Left lung (tissue), 10 donors: ENCODE measurements around the gene ADCY7. TPM values are rescaled to one million over a fixed set of nuclear protein-coding genes. Genes with fewer than 3 reads are reported as not detected.

Experiments
- ATAC-seq: fragments of 200-7000 bp; cut with Tn5 transposase; one replicate; pipeline ENCODE4 v1.9.1; 2020; ENCODE audit warnings: moderate library complexity
- DNase-seq, 4 donors: peaks; one replicate each; pipeline ENCODE4 v3.0.0-alpha.2; 2013 to 2020
- H3K27ac ChIP-seq, 2 donors: fragments of 200-600 bp; sonication (generic) in 1 of 2; one replicate each; pipeline versions ENCODE4 v1.5.0 to v1.8.0; 2020 to 2021
- H3K27me3 ChIP-seq, 2 donors: fragments of 200-600 bp; sonication (generic) in 1 of 2; one replicate each; pipeline versions ENCODE4 v1.5.0 to v1.8.0; 2020 to 2021
- H3K36me3 ChIP-seq, 2 donors: fragments of 200-600 bp; sonication (generic) in 1 of 2; one replicate each; pipeline versions ENCODE4 v1.5.0 to v1.8.0; 2020 to 2021
- H3K4me1 ChIP-seq, 2 donors: fragments of 200-600 bp; one replicate each; pipeline ENCODE4 v1.8.0; 2021
- H3K4me3 ChIP-seq, 2 donors: fragments of 200-600 bp; sonication (generic) in 1 of 2; one replicate each; pipeline versions ENCODE4 v1.5.0 to v1.8.0; 2020 to 2021; ENCODE audit warnings: mild to moderate bottlenecking in 1 of 2
- H3K9me3 ChIP-seq, 2 donors: fragments of 200-600 bp; sonication (generic) in 1 of 2; one replicate each; pipeline versions ENCODE4 v1.5.0 to v1.8.0; 2020 to 2021
- CTCF ChIP-seq, 2 donors: fragments of 200-600 bp; sonication (generic) in 1 of 2; IDR thresholded peaks; one replicate each; pipeline versions ENCODE4 v1.5.0 to v1.8.0; 2021; ENCODE audit warnings: antibody characterized with exemption in 2 of 2
- intact Hi-C, 2 donors: fragments of 100-400 bp; cut with DNase I; formaldehyde crosslinking; loops; one replicate each; pipeline versions ENCODE4 v1.11.2 to v1.14.2; 2022
- polyA plus RNA-seq, 6 donors: library from polyadenylated mRNA; unstranded; fragments of 120-200 nt; gene quantifications; one replicate each; pipeline ENCODE4 v1.2.1, GENCODE V29; 2013; ENCODE audit not compliant: insufficient read length in 6 of 6
- total RNA-seq, 2 donors: library from RNA; stranded (reverse); fragmentation: NEBNext Ultra II Directional; extraction: Animal tissue kit (Norgen Biotek cat#: 25700); gene quantifications; one replicate each; pipeline ENCODE4 v1.2.1, GENCODE V29; 2021
- donor health status: DM: no; HTN: yes; CAD: no.
- donor health status: DM: no; HTN: no; CAD: no.

The ADCY7 gene
- total and polyA plus RNA-seq, 8 donors: 23.5 to 116 (median 29.9) TPM

- DNase-seq (peak in 1 of 4 donors; percentile 10), ATAC-seq (no peak)
- intact Hi-C loops: no loop called here
- H3K36me3 ChIP-seq: peaks cover 0 to 99% of the 10 kb centered on the region in 2 donors
- H3K9me3 ChIP-seq: no peaks in the 10 kb centered on the region
- no peak for TF ChIP-seq CTCF (IDR thresholded peaks at IDR 0.05)
- no peak overlapping the region for H3K4me3 ChIP-seq
- no peaks in the 10 kb centered on the region for H3K27me3 ChIP-seq
- H3K4me1 ChIP-seq: no peaks in the 10 kb centered on the region
- no peak overlapping the region for H3K27ac ChIP-seq
Measured at GRCh38 chr16:50294955-50295354, 28.6 kb downstream of the ADCY7 start.

DNA sequence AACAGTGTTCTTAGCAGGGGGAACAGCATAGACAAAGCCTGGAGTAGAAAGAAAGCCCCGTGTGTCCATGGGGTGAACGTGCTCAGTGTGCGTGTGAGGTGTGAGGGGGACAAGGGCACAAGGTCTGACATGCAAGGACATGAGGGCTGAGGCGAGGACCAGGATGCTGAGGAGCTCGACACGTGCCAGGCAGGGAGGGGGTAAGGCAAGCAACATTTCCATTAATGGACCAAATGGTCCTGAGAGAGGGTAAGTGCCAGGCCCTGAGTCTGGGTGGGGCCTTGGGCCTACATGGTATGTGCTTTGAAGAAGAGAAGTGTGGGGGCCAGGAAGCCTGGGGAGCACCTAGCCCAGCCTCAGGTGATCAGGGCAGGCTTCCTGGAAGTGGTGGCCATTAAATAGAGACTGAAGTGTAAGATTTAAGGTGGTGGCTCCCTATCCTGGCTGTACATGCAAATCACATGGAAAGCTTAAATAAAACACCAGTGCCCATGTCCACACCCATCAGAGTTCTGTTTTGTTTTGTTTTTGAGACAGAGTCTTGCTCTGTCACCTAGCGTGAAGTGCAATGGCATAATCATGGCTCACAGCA, 29.3 kb downstream of the ADCY7 start:
- Histone ChIP-seq H3K27ac (no peak overlapping the region), H3K4me3 (no peak overlapping the region), H3K9me3 (no peaks in the 10 kb centered on the region), H3K4me1 (no peaks in the 10 kb centered on the region), H3K36me3 (peaks cover 0 to 99% of the 10 kb centered on the region in 2 donors), H3K27me3 (no peaks in the 10 kb centered on the region)
- DNase-seq (peak in 1 of 4 donors; percentile 24), ATAC-seq (no peak)
- TF ChIP-seq CTCF (IDR thresholded peaks at IDR 0.05): no peak
- intact Hi-C loops: no loop called here

DNA sequence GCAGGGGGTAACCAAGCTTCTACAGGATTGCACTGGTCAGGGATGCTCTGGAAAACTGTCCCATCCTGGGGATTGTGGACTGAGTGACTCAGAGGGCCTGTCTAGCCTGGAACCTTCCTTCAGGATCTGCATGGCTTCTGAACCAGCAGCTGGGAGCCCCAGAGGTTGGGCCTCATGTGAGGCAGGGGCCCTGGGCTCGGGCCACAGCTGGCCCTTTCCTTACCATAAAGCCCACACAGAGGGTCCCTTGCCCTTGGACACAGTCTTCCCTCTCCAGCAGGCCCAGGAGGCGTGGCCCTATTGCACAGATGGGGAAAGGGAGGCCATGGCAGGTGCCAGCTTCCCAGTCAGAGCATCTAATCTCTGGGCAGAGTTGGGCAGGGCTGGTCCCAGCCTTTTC, 30.5 kb downstream of the ADCY7 start:
- peak in 2 of 4 donors; percentile 18 to 26 for DNase-seq
- H3K9me3 ChIP-seq: no peaks in the 10 kb centered on the region
- no peak overlapping the region for H3K27ac ChIP-seq
- H3K27me3 ChIP-seq: no peaks in the 10 kb centered on the region
- H3K4me1 ChIP-seq: peaks cover 0 to 9% of the 10 kb centered on the region in 2 donors
- intact Hi-C loops: no loop called here
- TF ChIP-seq CTCF (IDR thresholded peaks at IDR 0.05): no peak
- peaks cover 0 to 99% of the 10 kb centered on the region in 2 donors for H3K36me3 ChIP-seq
- no peak overlapping the region for H3K4me3 ChIP-seq
- no peak for ATAC-seq

GRCh38 chr16:50297301-50298074, 31.1 kb downstream of the ADCY7 start:
- Histone ChIP-seq H3K27me3 (no peaks in the 10 kb centered on the region), H3K27ac (no peak overlapping the region), H3K4me3 (no peak overlapping the region), H3K9me3 (no peaks in the 10 kb centered on the region), H3K36me3 (peaks cover 0 to 99% of the 10 kb centered on the region in 2 donors), H3K4me1 (peaks cover 0 to 9% of the 10 kb centered on the region in 2 donors)
- intact Hi-C loops: no loop called here
- ATAC-seq: no peak
- TF ChIP-seq CTCF (IDR thresholded peaks at IDR 0.05): no peak
- DNase-seq: peak in 2 of 4 donors; percentile 30 to 51

GRCh38 chr16:50298075-50298460, 31.7 kb downstream of the ADCY7 start:
- intact Hi-C loops: no loop called here
- Histone ChIP-seq H3K9me3 (no peaks in the 10 kb centered on the region), H3K27ac (no peak overlapping the region), H3K4me1 (peaks cover 0 to 10% of the 10 kb centered on the region in 2 donors), H3K4me3 (no peak overlapping the region), H3K36me3 (peaks cover 0 to 99% of the 10 kb centered on the region in 2 donors), H3K27me3 (no peaks in the 10 kb centered on the region)
- no peak for TF ChIP-seq CTCF (IDR thresholded peaks at IDR 0.05)
- ATAC-seq (no peak), DNase-seq (peak in 2 of 4 donors; percentile 25 to 39)
